Caco-2 (cell line): ENCODE data around the gene GFOD1. TPM values are rescaled to one million over a fixed set of nuclear protein-coding genes. Genes with fewer than 3 reads are reported as not detected.

Source experiments
- BruUV-seq: library from RNA; stranded (reverse); fragments of 400-500 nt; replicated peaks from 2 replicates; lab custom pipeline; 2021; lab: Mats Ljungman, UMichigan
- CTCF ChIA-PET: fragments of 300-600 bp; sonication (Branson Sonifier 250); formaldehyde crosslinking; loops from one replicate; lab custom pipeline; 2022; ENCODE audit warnings: antibody characterized with exemption; lab: Charles Lee
- POLR2A ChIA-PET: fragments of 300-600 bp; sonication (Branson Sonifier 250); formaldehyde crosslinking; loops from one replicate; lab custom pipeline; 2022; ENCODE audit warnings: antibody characterized with exemption; lab: Charles Lee
- DNase-seq, 2 experiments: peaks; one replicate each; pipeline versions ENCODE4 v3.0.0 to v3.0.0-alpha.2; 2020 to 2022
- H3K27me3 ChIP-seq: replicated peaks from 2 replicates; pipeline ENCODE4 v1.6.0; 2011; ENCODE audit warnings: low read length; ENCODE audit not compliant: control insufficient read depth, insufficient read depth
- H3K36me3 ChIP-seq: 2 replicates; pipeline ENCODE4 v1.5.1; 2011; ENCODE audit warnings: low read length; ENCODE audit not compliant: control insufficient read depth, insufficient read depth
- H3K4me1 ChIP-seq: fragments of 250-450 bp; sonication (Bioruptor Pico); 2 replicates; pipeline ENCODE4 v1.5.1; 2020; ENCODE audit warnings: mild to moderate bottlenecking
- H3K4me3 ChIP-seq: 2 replicates; pipeline ENCODE4 v1.5.1; 2011; ENCODE audit warnings: low read depth, mild to moderate bottlenecking, control low read depth, low read length
- H3K9me3 ChIP-seq: fragments of 250-450 bp; sonication (Bioruptor Pico); 2 replicates; pipeline ENCODE4 v1.5.1; 2020; ENCODE audit warnings: mild to moderate bottlenecking, moderate library complexity
- H3K27ac Mint-ChIP-seq: one replicate; pipeline ENCODE4 v1.8.0; 2022; ENCODE audit warnings: mixed read lengths; ENCODE audit not compliant: unreplicated experiment
- H3K27me3 Mint-ChIP-seq: one replicate; pipeline ENCODE4 v1.8.0; 2022; ENCODE audit warnings: mixed read lengths; ENCODE audit not compliant: insufficient read depth, unreplicated experiment
- H3K36me3 Mint-ChIP-seq: one replicate; pipeline ENCODE4 v1.8.0; 2022; ENCODE audit warnings: mild to moderate bottlenecking, mixed read lengths; ENCODE audit not compliant: insufficient read depth, unreplicated experiment
- H3K4me1 Mint-ChIP-seq: one replicate; pipeline ENCODE4 v1.8.0; 2022; ENCODE audit warnings: low read depth, mixed read lengths; ENCODE audit not compliant: unreplicated experiment
- H3K4me3 Mint-ChIP-seq: one replicate; pipeline ENCODE4 v1.8.0; 2022; ENCODE audit warnings: mild to moderate bottlenecking, moderate library complexity, mixed read lengths; ENCODE audit not compliant: unreplicated experiment
- H3K9me3 Mint-ChIP-seq: one replicate; pipeline ENCODE4 v1.8.0; 2022; ENCODE audit warnings: mixed read lengths; ENCODE audit not compliant: unreplicated experiment
- CTCF ChIP-seq, 2 experiments: fragments of 200-600 bp in 1 of 2; IDR thresholded peaks; 1 replicate in 1 of 2; 2 replicates in 1 of 2; pipeline versions ENCODE4 v1.5.1 to v1.8.0; 2011 to 2022; ENCODE audit warnings: antibody characterized with exemption in 1 of 2, control low read depth in 1 of 2, inconsistent platforms in 1 of 2, low read depth in 1 of 2, low read length in 1 of 2, mild to moderate bottlenecking in 1 of 2, moderate library complexity in 1 of 2; ENCODE audit not compliant: insufficient read depth in 1 of 2, severe bottlenecking in 1 of 2, unreplicated experiment in 1 of 2
- intact Hi-C: fragments of 100-400 bp; cut with micrococcal nuclease; formaldehyde crosslinking; loops from one replicate; pipeline ENCODE4 v1.10.0; 2022; ENCODE audit not compliant: unreplicated experiment
- total RNA-seq: library from RNA; stranded (reverse); gene quantifications from 2 replicates; pipeline ENCODE4 v1.2.3, GENCODE V29; 2022

Gene GFOD1
- total RNA-seq, 1 experiment from 2014 or later: 0.84 TPM

GRCh38 chr6:13418844-13419243 lies 68.6 kb downstream of the GFOD1 start:
- no peak for DNase-seq
- no peak overlapping the region for H3K4me3 ChIP-seq
- Mint-ChIP-seq H3K4me1 (no peaks in the 10 kb centered on the region), H3K9me3 (no peaks in the 10 kb centered on the region), H3K36me3 (no peaks in the 10 kb centered on the region), H3K4me3 (no peak overlapping the region), H3K27ac (no peak overlapping the region), H3K27me3 (peaks cover 13% of the 10 kb centered on the region)
- TF ChIP-seq CTCF (IDR thresholded peaks at IDR 0.05; ENCODE audit: insufficient read depth in 1 of 2, low read depth in 1 of 2, low read length in 1 of 2, severe bottlenecking in 1 of 2, unreplicated experiment in 1 of 2): no peak
- no peaks in the 10 kb centered on the region for H3K36me3 ChIP-seq
- H3K4me1 ChIP-seq: no peaks in the 10 kb centered on the region
- intact Hi-C loops: no loop called here
- ChIA-PET CTCF (no interaction called here), POLR2A (no interaction called here)
- BruUV-seq: no TSS peak
- no peaks in the 10 kb centered on the region for H3K27me3 ChIP-seq
- no peaks in the 10 kb centered on the region for H3K9me3 ChIP-seq

- intact Hi-C loops: no loop called here
- H3K27ac Mint-ChIP-seq: no peak overlapping the region
These were observed 69.4 kb downstream of the GFOD1 start for GRCh38 chr6:13417954-13418353.

GRCh38 chr6:13417431-13417830 lies 70.0 kb downstream of the GFOD1 start:
- Histone ChIP-seq H3K27me3 (no peaks in the 10 kb centered on the region), H3K9me3 (no peaks in the 10 kb centered on the region), H3K36me3 (no peaks in the 10 kb centered on the region), H3K4me1 (no peaks in the 10 kb centered on the region), H3K4me3 (no peak overlapping the region)
- no peak for TF ChIP-seq CTCF (IDR thresholded peaks at IDR 0.05; ENCODE audit: insufficient read depth in 1 of 2, low read depth in 1 of 2, low read length in 1 of 2, severe bottlenecking in 1 of 2, unreplicated experiment in 1 of 2)
- POLR2A ChIA-PET: no interaction called here
- Mint-ChIP-seq H3K4me3 (no peak overlapping the region), H3K36me3 (no peaks in the 10 kb centered on the region), H3K27ac (no peak overlapping the region), H3K9me3 (no peaks in the 10 kb centered on the region), H3K4me1 (no peaks in the 10 kb centered on the region), H3K27me3 (peaks cover 13% of the 10 kb centered on the region)
- no peak for DNase-seq
- intact Hi-C loops: no loop called here
- no TSS peak for BruUV-seq
- CTCF ChIA-PET: no interaction called here

More at GRCh38 chr6:13417954-13418353, 69.4 kb downstream of the GFOD1 start:
- Mint-ChIP-seq H3K4me1 (no peaks in the 10 kb centered on the region), H3K9me3 (no peaks in the 10 kb centered on the region), H3K36me3 (no peaks in the 10 kb centered on the region), H3K27me3 (peaks cover 13% of the 10 kb centered on the region), H3K4me3 (no peak overlapping the region)
- no TSS peak for BruUV-seq
- no peak for TF ChIP-seq CTCF (IDR thresholded peaks at IDR 0.05; ENCODE audit: insufficient read depth in 1 of 2, low read depth in 1 of 2, low read length in 1 of 2, severe bottlenecking in 1 of 2, unreplicated experiment in 1 of 2)
- H3K4me1 ChIP-seq: no peaks in the 10 kb centered on the region
- no peak for DNase-seq
- no peaks in the 10 kb centered on the region for H3K27me3 ChIP-seq
- ChIA-PET POLR2A (no interaction called here), CTCF (no interaction called here)
- no peaks in the 10 kb centered on the region for H3K36me3 ChIP-seq
- H3K4me3 ChIP-seq: no peak overlapping the region
- no peaks in the 10 kb centered on the region for H3K9me3 ChIP-seq
